Trophoblast cell (in vitro differentiated cells and primary cell): ENCODE data around the gene EPHB1.
"Not testable (repeated sequence)": the region's sequence is repeated elsewhere in the genome, so short reads cannot be mapped to it uniquely, and the experiment has no call there.

Source experiments
- DNase-seq, 2 donors: peaks; one replicate each; pipeline ENCODE4 v3.0.0-alpha.2; 2016
- H2AFZ ChIP-seq: 2 replicates; pipeline ENCODE4 v1.6.1; 2013; ENCODE audit warnings: low read length, moderate library complexity, mild to moderate bottlenecking; ENCODE audit not compliant: insufficient read depth, poor library complexity
- H2AK5ac ChIP-seq: 2 replicates; pipeline ENCODE4 v1.6.1; 2013; ENCODE audit warnings: mild to moderate bottlenecking, low read length
- H2BK120ac ChIP-seq: 2 replicates; pipeline ENCODE4 v1.6.1; 2013; ENCODE audit warnings: low read length, mild to moderate bottlenecking, moderate library complexity; ENCODE audit not compliant: insufficient read depth, poor library complexity
- H2BK12ac ChIP-seq: 2 replicates; pipeline ENCODE4 v1.6.1; 2013; ENCODE audit warnings: mild to moderate bottlenecking, low read length, moderate library complexity
- H2BK5ac ChIP-seq: 2 replicates; pipeline ENCODE4 v1.6.1; 2013; ENCODE audit warnings: low read length, low read depth, moderate library complexity, mild to moderate bottlenecking; ENCODE audit not compliant: poor library complexity
- H3K14ac ChIP-seq: 2 replicates; pipeline ENCODE4 v1.6.1; 2013; ENCODE audit warnings: mild to moderate bottlenecking, low read length
- H3K18ac ChIP-seq: 2 replicates; pipeline ENCODE4 v1.6.1; 2013; ENCODE audit warnings: mild to moderate bottlenecking, low read length
- H3K23ac ChIP-seq: 2 replicates; pipeline ENCODE4 v1.6.1; 2013; ENCODE audit warnings: low read length
- H3K27ac ChIP-seq: 2 replicates; pipeline ENCODE4 v1.5.1; 2013; ENCODE audit warnings: low read depth, mild to moderate bottlenecking, inconsistent platforms, low read length, moderate library complexity
- H3K27me3 ChIP-seq: 2 replicates; pipeline ENCODE4 v1.6.1; 2013; ENCODE audit warnings: inconsistent platforms, mild to moderate bottlenecking, low read length, moderate library complexity; ENCODE audit not compliant: insufficient read depth
- H3K36me3 ChIP-seq, 2 experiments: 1 replicate in 1 of 2; 2 replicates in 1 of 2; pipeline ENCODE4 v1.6.1; 2013; ENCODE audit warnings: low read length in 2 of 2, mild to moderate bottlenecking in 2 of 2, moderate library complexity in 1 of 2; ENCODE audit not compliant: insufficient read depth in 2 of 2, control insufficient read depth in 1 of 2
- H3K4ac ChIP-seq: 2 replicates; pipeline ENCODE4 v1.6.1; 2013; ENCODE audit warnings: low read depth, mild to moderate bottlenecking, low read length, moderate library complexity
- H3K4me1 ChIP-seq, 2 experiments: 1 replicate in 1 of 2; 2 replicates in 1 of 2; pipeline ENCODE4 v1.6.1; 2013; ENCODE audit warnings: low read length in 2 of 2, mild to moderate bottlenecking in 2 of 2, moderate library complexity in 1 of 2; ENCODE audit not compliant: insufficient read depth in 2 of 2, control insufficient read depth in 1 of 2
- H3K4me2 ChIP-seq: 2 replicates; pipeline ENCODE4 v1.6.1; 2013; ENCODE audit warnings: inconsistent platforms, mild to moderate bottlenecking, low read length, moderate library complexity
- H3K4me3 ChIP-seq: 2 replicates; pipeline ENCODE4 v1.5.1; 2013; ENCODE audit warnings: mild to moderate bottlenecking, low read depth, low read length, inconsistent platforms
- H3K79me1 ChIP-seq: one replicate; pipeline ENCODE4 v1.6.1; 2013; ENCODE audit warnings: low read length
- H3K79me2 ChIP-seq: 2 replicates; pipeline ENCODE4 v1.6.1; 2013; ENCODE audit warnings: low read length, mild to moderate bottlenecking; ENCODE audit not compliant: control insufficient read depth, insufficient read depth, poor library complexity
- H3K9ac ChIP-seq: 2 replicates; pipeline ENCODE4 v1.6.1; 2013; ENCODE audit warnings: mild to moderate bottlenecking, low read length
- H3K9me3 ChIP-seq: 2 replicates; pipeline ENCODE4 v1.6.1; 2013; ENCODE audit warnings: low read depth, mild to moderate bottlenecking, control low read depth, inconsistent platforms, low read length; ENCODE audit not compliant: insufficient read depth
- H4K12ac ChIP-seq: 2 replicates; pipeline ENCODE4 v1.6.1; 2013; ENCODE audit warnings: low read depth, mild to moderate bottlenecking, low read length, moderate library complexity
- H4K8ac ChIP-seq: 2 replicates; pipeline ENCODE4 v1.6.1; 2013; ENCODE audit warnings: low read depth, mild to moderate bottlenecking, low read length, moderate library complexity
- H4K91ac ChIP-seq: one replicate; pipeline ENCODE4 v1.6.1; 2013; ENCODE audit warnings: low read depth, mild to moderate bottlenecking, low read length, moderate library complexity
- WGBS: extraction: QIAGEN DNeasy Blood & Tissue Kit; methylation state at CpG from one replicate; pipeline ENCODE4 v1.1.7; 2013; ENCODE audit warnings: missing lambda C conversion rate; ENCODE audit not compliant: insufficient read length, insufficient coverage; ENCODE audit errors: extremely low coverage; 5-methylcytosine and 5-hydroxymethylcytosine counted together

EPHB1 gene

GRCh38 chr3:135066844-135067727 is 272.0 kb downstream of the EPHB1 start:
- not testable (repeated sequence) for H3K79me2 ChIP-seq, H3K14ac ChIP-seq, H3K9me3 ChIP-seq, H3K23ac ChIP-seq, DNase-seq, H4K91ac ChIP-seq, H3K27ac ChIP-seq, H3K4me1 ChIP-seq, H3K79me1 ChIP-seq, H2AFZ ChIP-seq, H3K36me3 ChIP-seq, H4K12ac ChIP-seq, H4K8ac ChIP-seq, H3K18ac ChIP-seq, H2BK12ac ChIP-seq, H3K9ac ChIP-seq, H3K27me3 ChIP-seq, H3K4me2 ChIP-seq, H2BK5ac ChIP-seq, H2AK5ac ChIP-seq, H2BK120ac ChIP-seq, H3K4ac ChIP-seq, H3K4me3 ChIP-seq
- no CpG with 5 or more reads among the region's 5 CpGs for WGBS

GRCh38 chr3:135068011-135068410 is 273.0 kb downstream of the EPHB1 start:
- Histone ChIP-seq H3K14ac (no peak overlapping the region), H2BK120ac (no peak overlapping the region), H3K9ac (no peak overlapping the region), H2BK12ac (no peak overlapping the region), H3K27me3 (no peaks in the 10 kb centered on the region), H3K23ac (no peak overlapping the region), H4K8ac (no peak overlapping the region), H4K12ac (no peak overlapping the region), H3K36me3 (no peaks in the 10 kb centered on the region), H3K4me1 (no peaks in the 10 kb centered on the region), H3K27ac (no peak overlapping the region), H3K4me3 (no peak overlapping the region), H3K18ac (no peak overlapping the region), H2AK5ac (no peak overlapping the region), H3K79me2 (no peaks in the 10 kb centered on the region), H3K4me2 (no peak overlapping the region), H3K79me1 (no peaks in the 10 kb centered on the region), H3K4ac (no peak overlapping the region), H4K91ac (no peak overlapping the region), H3K9me3 (peaks cover 1% of the 10 kb centered on the region), H2BK5ac (no peak overlapping the region), H2AFZ (no peak overlapping the region)
- WGBS = no CpG with 5 or more reads among the region's 5 CpGs
- no peak for DNase-seq

- H3K4me3 ChIP-seq = no peak overlapping the region
- H2AFZ ChIP-seq = no peak overlapping the region
- H3K14ac ChIP-seq = no peak overlapping the region
- no CpG with 5 or more reads among the region's 2 CpGs for WGBS
- no peak for DNase-seq
- no peak overlapping the region for H3K18ac ChIP-seq
- H3K9ac ChIP-seq = peak overlapping the region; percentile 47
- H3K4ac ChIP-seq = no peak overlapping the region
- no peak overlapping the region for H4K12ac ChIP-seq
- no peaks in the 10 kb centered on the region for H3K36me3 ChIP-seq
- peak overlapping the region; percentile 52 for H3K23ac ChIP-seq
- H4K91ac ChIP-seq = no peak overlapping the region
- no peak overlapping the region for H2BK12ac ChIP-seq
- H3K4me1 ChIP-seq = no peaks in the 10 kb centered on the region
- no peak overlapping the region for H2AK5ac ChIP-seq
- no peak overlapping the region for H3K27ac ChIP-seq
- H3K9me3 ChIP-seq = peaks cover 1% of the 10 kb centered on the region
- no peak overlapping the region for H2BK120ac ChIP-seq
- no peaks in the 10 kb centered on the region for H3K79me2 ChIP-seq
- no peaks in the 10 kb centered on the region for H3K27me3 ChIP-seq
- H4K8ac ChIP-seq = no peak overlapping the region
- no peak overlapping the region for H2BK5ac ChIP-seq
- no peak overlapping the region for H3K4me2 ChIP-seq
- no peaks in the 10 kb centered on the region for H3K79me1 ChIP-seq
Observed at GRCh38 chr3:135069406-135069805, 274.3 kb downstream of the EPHB1 start.

GRCh38 chr3:135071483-135071882 is 276.4 kb downstream of the EPHB1 start:
- no peak for DNase-seq
- Histone ChIP-seq H3K9ac (no peak overlapping the region), H3K36me3 (no peaks in the 10 kb centered on the region), H3K4me2 (no peak overlapping the region), H3K27ac (no peak overlapping the region), H3K14ac (no peak overlapping the region), H3K23ac (no peak overlapping the region), H2AK5ac (no peak overlapping the region), H2AFZ (no peak overlapping the region), H3K4me1 (no peaks in the 10 kb centered on the region), H3K79me1 (no peaks in the 10 kb centered on the region), H4K12ac (no peak overlapping the region), H4K8ac (no peak overlapping the region), H3K27me3 (no peaks in the 10 kb centered on the region), H3K9me3 (peaks cover 1% of the 10 kb centered on the region), H4K91ac (no peak overlapping the region), H3K4ac (no peak overlapping the region), H3K79me2 (no peaks in the 10 kb centered on the region), H2BK12ac (no peak overlapping the region), H3K4me3 (no peak overlapping the region), H3K18ac (no peak overlapping the region), H2BK120ac (no peak overlapping the region), H2BK5ac (no peak overlapping the region)
